Measurements from ENCODE around the gene AK9.

The AK9 gene

DNA sequence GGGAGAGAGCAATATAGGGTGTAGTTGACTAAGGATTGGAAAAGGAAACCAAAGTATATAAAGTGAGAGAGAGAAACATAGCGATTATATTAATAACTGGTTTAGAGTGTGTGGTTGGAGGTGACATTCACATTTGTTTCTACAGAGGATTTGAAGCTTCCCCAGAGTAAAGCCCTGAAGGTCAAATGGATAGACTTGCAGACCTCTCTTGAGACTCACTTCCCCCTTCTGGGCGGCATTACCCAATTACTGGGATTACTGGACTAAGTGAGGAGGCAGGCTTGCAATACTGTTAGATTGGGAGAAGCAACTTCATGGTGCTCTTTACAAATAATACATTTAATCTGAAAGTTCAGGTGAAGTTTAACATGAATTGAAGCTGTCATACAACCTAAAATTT is 10.8 kb upstream of the AK9 start:
- DNase-seq (ENCODE audit: low spot score): no peak
- POLR2A ChIA-PET (ENCODE audit: low non-redundant PET): no interaction called here
- CTCF ChIA-PET: interaction anchor here (2.9 kb wide), 1 partner anchor 338 kb away, joined by 18 read pairs; no protein-coding TSS in a partner anchor
- H3K27ac ChIP-seq: no peak overlapping the region
- TF ChIP-seq, protein P1, sequence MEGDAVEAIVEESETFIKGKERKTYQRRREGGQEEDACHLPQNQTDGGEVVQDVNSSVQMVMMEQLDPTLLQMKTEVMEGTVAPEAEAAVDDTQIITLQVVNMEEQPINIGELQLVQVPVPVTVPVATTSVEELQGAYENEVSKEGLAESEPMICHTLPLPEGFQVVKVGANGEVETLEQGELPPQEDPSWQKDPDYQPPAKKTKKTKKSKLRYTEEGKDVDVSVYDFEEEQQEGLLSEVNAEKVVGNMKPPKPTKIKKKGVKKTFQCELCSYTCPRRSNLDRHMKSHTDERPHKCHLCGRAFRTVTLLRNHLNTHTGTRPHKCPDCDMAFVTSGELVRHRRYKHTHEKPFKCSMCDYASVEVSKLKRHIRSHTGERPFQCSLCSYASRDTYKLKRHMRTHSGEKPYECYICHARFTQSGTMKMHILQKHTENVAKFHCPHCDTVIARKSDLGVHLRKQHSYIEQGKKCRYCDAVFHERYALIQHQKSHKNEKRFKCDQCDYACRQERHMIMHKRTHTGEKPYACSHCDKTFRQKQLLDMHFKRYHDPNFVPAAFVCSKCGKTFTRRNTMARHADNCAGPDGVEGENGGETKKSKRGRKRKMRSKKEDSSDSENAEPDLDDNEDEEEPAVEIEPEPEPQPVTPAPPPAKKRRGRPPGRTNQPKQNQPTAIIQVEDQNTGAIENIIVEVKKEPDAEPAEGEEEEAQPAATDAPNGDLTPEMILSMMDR (conservative IDR thresholded peaks at IDR 0.05; ENCODE audit: low read depth): no peak

DNA sequence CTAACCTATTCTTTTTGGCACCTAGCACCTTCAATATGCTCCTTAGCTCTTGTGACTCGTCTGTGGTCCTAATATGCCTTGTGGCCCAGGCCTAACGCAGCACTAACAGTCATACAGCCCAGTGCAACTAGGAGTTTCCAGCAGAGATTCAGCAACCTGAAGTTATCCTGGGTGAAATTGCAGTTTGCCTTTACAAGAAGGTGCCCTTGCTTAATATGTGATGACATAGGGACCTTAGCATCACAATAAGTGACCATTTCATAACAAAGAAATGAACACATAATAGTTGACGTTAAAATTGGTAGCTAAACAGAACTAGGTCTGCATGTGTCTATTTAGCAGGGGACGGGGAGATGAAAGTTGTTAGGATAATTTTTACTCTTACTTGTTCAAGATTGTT is 10.2 kb upstream of the AK9 start:
- POLR2A ChIA-PET (ENCODE audit: low non-redundant PET): interaction anchor here (0.6 kb wide), 1 partner anchor 1258 kb away, joined by 3 read pairs; no protein-coding TSS in a partner anchor
- no peak for DNase-seq (ENCODE audit: low spot score)
- TF ChIP-seq, protein P1 (conservative IDR thresholded peaks at IDR 0.05; ENCODE audit: low read depth): no peak
- no peak overlapping the region for H3K27ac ChIP-seq
- CTCF ChIA-PET: interaction anchor here (2.9 kb wide), 1 partner anchor 338 kb away, joined by 18 read pairs; no protein-coding TSS in a partner anchor

DNA sequence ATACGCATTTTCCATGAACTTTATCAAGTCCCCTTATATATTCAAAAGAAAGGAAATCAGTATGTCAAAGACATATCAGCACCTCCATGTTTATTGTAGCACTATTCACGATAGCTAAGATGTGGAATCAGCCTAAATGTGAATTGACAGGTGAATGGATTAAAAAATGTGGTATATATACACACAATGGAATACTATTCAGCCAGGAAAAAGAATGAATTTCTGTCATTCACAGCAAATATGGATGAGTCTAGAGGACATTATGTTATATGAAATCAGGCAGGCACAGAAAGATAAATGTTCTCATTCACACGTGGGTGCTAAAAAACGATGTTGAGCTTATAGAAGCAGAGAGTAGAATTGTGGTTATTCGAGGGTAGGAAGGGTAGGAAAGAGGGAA is 5.4 kb upstream of the AK9 start:
- TF ChIP-seq, protein P1 (conservative IDR thresholded peaks at IDR 0.05; ENCODE audit: low read depth): no peak
- POLR2A ChIA-PET (ENCODE audit: low non-redundant PET): no interaction called here
- CTCF ChIA-PET: no interaction called here
- no peak for DNase-seq (ENCODE audit: low spot score)
- no peak overlapping the region for H3K27ac ChIP-seq

DNA sequence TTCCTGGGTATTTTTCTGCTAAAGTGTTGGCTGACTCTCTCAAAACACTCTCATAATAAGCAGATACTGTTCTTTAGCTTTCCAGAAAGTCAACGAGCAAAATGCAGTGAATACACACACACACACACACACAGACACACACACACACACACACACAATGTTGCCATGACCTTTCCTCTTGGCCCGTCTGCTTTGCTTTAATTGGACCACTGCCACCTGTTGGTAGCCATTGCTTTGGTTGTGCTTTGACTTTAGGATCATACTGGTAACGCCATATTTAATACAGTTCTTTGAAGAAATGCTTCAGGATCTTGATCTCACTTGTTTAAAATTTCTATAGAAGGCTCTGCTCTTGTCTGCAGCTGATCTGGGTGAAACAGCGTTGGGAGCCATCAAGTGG is 4.5 kb upstream of the AK9 start:
- DNase-seq (ENCODE audit: low spot score): no peak
- TF ChIP-seq, protein P1 (conservative IDR thresholded peaks at IDR 0.05; ENCODE audit: low read depth): no peak
- no peak overlapping the region for H3K27ac ChIP-seq
- ChIA-PET POLR2A (ENCODE audit: low non-redundant PET) (interaction anchor here (0.7 kb wide), 1 partner anchor 25 kb away, joined by 3 read pairs; no protein-coding TSS in a partner anchor), CTCF (interaction anchor here (1.4 kb wide), 1 partner anchor 197 kb away, joined by 3 read pairs; no protein-coding TSS in a partner anchor)

DNA sequence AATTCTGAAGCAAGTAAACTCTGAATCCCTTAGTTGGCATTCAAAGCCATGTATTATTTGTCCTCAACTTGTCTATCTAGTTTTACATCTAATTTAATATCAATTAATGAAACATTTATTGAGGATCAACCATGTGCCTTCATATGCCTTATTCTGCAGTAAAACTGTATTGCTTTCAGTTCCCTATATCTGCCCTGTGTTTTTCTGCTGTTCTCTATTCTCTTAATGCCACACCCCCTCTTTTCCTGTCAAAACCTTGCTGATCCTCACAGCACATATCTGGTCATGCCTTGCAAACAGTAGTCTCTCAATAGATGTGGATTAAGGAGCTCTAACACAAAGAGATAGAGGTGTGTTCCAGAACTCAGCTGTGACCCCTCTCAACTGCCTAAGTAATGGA is 2.1 kb upstream of the AK9 start:
- POLR2A ChIA-PET (ENCODE audit: low non-redundant PET): no interaction called here
- no peak for DNase-seq (ENCODE audit: low spot score)
- CTCF ChIA-PET: interaction anchor here (1.5 kb wide), 1 partner anchor 12 kb away, joined by 8 read pairs; no protein-coding TSS in a partner anchor
- no peak overlapping the region for H3K27ac ChIP-seq
- TF ChIP-seq, protein P1 (conservative IDR thresholded peaks at IDR 0.05; ENCODE audit: low read depth): no peak

DNA sequence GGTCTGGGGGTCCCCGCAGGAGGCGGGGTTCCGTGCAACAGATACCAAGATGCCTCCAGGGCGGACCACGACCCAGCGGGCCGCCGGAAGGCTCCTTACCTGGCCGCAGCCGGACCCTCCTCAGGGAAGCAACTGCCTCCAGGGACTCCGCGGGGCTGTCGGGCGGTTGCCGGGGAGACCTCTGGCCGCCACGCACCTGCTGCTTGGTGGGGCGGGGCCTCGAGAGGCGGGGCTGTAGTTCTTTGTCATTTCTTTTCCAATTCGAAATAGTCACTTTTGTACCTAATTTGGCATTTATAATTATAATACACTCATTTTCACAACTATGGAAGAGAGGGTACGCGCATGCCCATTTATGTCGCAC is 647 bp downstream of the AK9 start:
- DNase-seq (ENCODE audit: low spot score): no peak
- POLR2A ChIA-PET (ENCODE audit: low non-redundant PET): no interaction called here
- TF ChIP-seq, protein P1 (conservative IDR thresholded peaks at IDR 0.05; ENCODE audit: low read depth): no peak
- CTCF ChIA-PET: interaction anchor here (0.6 kb wide), 1 partner anchor 329 kb away, joined by 3 read pairs; no protein-coding TSS in a partner anchor
- H3K27ac ChIP-seq: peak overlapping the region; percentile 75
